HG03460 (cell line): Measurements from ENCODE around the gene DNAJC1.
A peak's percentile ranks its signal among the peaks of the same experiment; 100 is the strongest.

ENCODE experiments used
- ATAC-seq: cut with Tn5 transposase; IDR thresholded peaks from one replicate; pipeline ENCODE4 v1.9.1; 2021; ENCODE audit not compliant: unreplicated experiment

The DNAJC1 gene

GRCh38 chr10:22010973-22011408, 7.5 kb upstream of the DNAJC1 start:
- no peak for ATAC-seq

DNA sequence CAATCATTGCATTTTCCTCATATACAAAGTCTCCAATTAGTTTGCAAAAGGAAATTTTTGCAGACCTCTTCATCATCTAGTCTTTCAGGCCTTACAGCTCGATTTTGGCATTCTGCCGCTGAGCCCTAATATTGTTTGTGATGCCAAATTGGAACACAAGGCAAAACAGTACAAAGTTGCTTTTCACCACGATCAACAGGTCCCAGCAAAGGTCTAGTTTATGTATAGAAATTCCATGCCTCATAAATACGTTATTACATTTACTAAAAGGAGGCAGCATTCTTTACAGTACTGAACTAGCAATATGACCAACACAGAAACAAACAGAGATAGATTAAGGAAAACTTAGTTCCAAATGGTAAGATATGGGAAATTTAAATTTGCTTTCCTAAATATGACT, 7.0 kb upstream of the DNAJC1 start:
- no peak for ATAC-seq

DNA sequence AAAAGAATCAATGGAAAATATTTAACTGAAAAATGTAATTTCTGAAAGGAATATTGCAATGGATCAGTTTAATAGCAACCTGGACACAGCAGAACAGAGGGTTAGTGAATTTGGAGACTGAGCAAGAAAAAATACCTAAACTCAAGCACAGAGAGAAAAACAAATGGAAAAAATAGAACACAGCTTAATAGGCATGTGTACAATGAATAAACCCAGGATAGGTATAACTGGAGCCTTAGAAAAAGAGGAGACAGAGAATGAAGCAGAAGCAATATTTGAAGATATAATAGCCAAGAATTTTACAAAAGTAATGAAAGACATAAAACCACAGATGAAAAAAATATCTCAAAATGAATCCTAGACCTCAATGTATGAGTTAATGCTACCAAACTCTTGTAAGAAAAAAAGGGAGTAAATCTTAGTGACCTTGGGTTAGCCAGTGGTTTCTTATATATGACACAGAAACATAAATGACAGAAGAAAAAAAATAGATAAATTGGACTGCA, 2.9 kb upstream of the DNAJC1 start:
- ATAC-seq, result no peak

GRCh38 chr10:22005763-22006162, 2.2 kb upstream of the DNAJC1 start:
- ATAC-seq, result no peak

GRCh38 chr10:22003964-22004281, 393 bp upstream of the DNAJC1 start:
- peak; percentile 2 for ATAC-seq

DNA sequence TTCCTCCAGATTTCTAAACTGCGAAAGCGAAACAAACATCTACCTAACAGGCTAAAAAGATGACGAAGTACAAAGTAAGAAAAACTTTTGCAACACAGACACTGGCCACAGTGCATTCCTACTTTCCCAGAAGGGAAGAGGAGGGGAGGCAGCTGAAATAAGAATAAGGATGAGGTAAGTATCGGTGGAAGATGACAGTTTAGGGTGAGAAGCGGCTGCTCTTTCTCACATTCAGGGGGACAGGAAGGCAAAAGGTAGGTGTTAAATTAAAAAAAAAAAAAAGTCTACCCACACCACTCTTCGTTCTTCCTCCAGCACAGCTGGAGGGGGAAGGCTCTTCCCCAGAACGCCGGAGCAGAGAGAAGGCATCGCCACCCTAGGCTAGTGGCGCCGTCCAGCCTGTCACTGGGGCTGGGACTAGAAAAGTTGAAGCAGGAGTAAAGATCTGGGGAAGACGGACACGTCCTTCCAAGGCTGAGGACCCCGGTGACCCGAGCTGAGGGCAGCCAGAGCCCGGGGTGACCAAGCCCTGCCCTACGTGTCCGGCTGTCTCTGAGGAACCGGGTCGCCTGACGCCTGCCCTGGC, 846 bp downstream of the DNAJC1 start:
- peak; percentile 18 for ATAC-seq

GRCh38 chr10:21995557-21995956, 8.0 kb downstream of the DNAJC1 start:
- no peak for ATAC-seq

DNA sequence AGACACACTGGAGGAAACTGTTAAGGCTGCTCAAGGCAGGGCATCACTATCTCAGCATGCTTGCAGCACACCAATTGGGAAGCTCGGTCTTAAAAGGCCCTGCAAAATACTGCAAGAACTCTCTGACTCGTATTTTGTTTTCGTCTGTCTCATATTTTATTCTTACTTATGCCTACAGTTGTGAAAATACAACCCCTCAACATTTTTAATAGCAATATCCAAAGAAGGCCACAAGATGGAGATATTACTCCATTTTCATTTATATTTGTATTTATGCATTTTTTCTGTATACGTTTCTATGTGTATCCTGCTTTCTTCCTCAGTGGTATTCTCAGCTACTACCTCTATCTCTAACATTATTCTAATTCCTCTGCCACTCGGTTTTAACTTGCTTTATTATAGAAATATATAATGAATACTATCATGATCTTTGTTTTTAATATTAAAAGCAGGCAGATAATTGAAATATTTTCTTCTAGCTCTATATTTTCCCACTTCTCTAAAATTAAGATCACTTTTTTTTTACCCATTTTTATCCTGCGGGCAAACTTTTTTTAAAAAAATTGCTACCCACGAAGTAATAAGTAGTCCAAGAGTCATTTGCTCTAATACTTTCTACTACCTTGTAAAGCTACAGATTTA, 10.0 kb downstream of the DNAJC1 start:
- no peak for ATAC-seq

GRCh38 chr10:21991785-21992184, 11.7 kb downstream of the DNAJC1 start:
- ATAC-seq, result no peak

GRCh38 chr10:21990449-21990848, 13.1 kb downstream of the DNAJC1 start:
- ATAC-seq, result no peak

GRCh38 chr10:21989453-21990154, 13.9 kb downstream of the DNAJC1 start:
- ATAC-seq, result peak; percentile 90

DNA sequence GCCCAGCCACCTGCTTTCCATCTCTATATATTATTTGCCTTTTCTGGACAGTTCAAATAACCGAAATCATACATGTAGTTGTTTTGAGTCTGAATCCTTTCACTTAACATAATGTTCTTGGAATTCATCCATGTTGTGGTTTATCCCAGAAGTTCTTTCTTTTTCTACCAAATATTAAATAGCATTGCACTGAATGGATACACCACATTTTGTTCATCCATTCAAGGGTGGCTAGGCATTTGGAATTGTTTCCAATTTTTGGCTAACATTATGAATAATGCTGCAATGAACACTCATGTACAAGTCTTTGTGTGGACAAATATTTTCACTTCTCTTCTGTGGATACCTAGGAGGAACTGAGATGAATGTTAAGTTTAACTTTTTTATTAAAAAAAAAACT, 18.0 kb downstream of the DNAJC1 start:
- no peak for ATAC-seq

DNA sequence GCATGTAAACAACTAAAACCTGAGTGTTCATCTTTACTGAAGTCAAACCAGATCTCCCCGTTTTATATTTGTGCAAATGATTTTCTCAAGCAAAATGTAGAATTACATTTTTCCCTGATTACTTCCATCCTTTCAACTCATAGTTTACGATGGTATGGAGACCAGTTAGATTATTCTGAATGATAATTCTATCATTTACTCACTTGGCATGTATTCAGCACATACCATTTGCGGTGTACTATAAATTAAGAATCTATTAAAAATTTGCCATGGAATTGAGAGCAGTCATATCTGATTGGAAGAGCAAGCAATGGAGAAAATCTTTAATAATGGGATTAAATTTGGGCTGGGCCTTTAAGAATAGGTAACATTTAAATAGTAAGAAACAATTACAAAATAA, 22.4 kb downstream of the DNAJC1 start:
- no peak for ATAC-seq

- ATAC-seq, result no peak
These were observed 22.8 kb downstream of the DNAJC1 start for GRCh38 chr10:21980691-21981090.

GRCh38 chr10:21978191-21978862, 25.2 kb downstream of the DNAJC1 start:
- no peak for ATAC-seq

- ATAC-seq, result no peak
These were observed 26.8 kb downstream of the DNAJC1 start for GRCh38 chr10:21976739-21977138.

GRCh38 chr10:21976280-21976679, 27.2 kb downstream of the DNAJC1 start:
- no peak for ATAC-seq

- no peak for ATAC-seq
These were observed 28.0 kb downstream of the DNAJC1 start for GRCh38 chr10:21975378-21975990.

DNA sequence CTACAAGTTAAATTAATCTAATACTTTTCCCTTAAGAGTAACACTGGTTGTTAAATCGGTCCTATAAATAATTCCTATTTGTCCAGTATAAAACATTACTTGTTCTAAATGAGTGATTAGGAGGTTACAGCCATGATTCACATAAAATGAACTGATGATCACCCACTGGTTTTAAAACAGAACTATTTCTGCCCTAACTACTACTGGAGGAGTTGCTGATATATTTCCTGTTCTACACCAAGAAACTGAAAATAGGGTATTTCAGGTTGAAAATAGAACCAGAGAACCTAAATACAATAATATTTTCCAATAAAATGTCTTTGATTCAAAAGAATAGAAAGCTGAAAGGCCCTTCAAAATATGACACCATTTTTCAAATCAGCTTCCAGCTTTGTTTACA, 30.9 kb downstream of the DNAJC1 start:
- ATAC-seq, result no peak

- no peak for ATAC-seq
These were observed 33.9 kb downstream of the DNAJC1 start for GRCh38 chr10:21969326-21970287.
